Hematopoietic multipotent progenitor cell treated with erythropoietin and hydrocortisone succinate and interleukin-3 and kit ligand, for 17 days (in vitro differentiated cells): ENCODE measurements around the gene NDOR1.

Experiments used
- DNase-seq: peaks from one replicate; pipeline ENCODE4 v3.0.0-alpha.2; 2015; ENCODE audit warnings: low spot score

The NDOR1 gene

GRCh38 chr9:137220317-137221094 lies 15.0 kb downstream of the NDOR1 start:
- DNase-seq, result no peak

- no peak for DNase-seq
Measured at GRCh38 chr9:137221095-137221505, 15.6 kb downstream of the NDOR1 start.

GRCh38 chr9:137221506-137222111 lies 16.1 kb downstream of the NDOR1 start:
- no peak for DNase-seq

GRCh38 chr9:137222190-137223077 lies 16.9 kb downstream of the NDOR1 start, which contains the start of gene RNF208:
Gene RNF208, minus strand, starts transcription at chr9:137222240. Its CDS starts 1,028 bp downstream, at chr9:137221212.
- no peak for DNase-seq

- peak; percentile 98 for DNase-seq
Measured at GRCh38 chr9:137223078-137223970, 17.8 kb downstream of the NDOR1 start.

GRCh38 chr9:137224830-137225694 lies 19.6 kb downstream of the NDOR1 start, which contains the start of gene CYSRT1:
Gene CYSRT1, plus strand, starts transcription at chr9:137225174. Its CDS starts 448 bp downstream, at chr9:137225622.
- DNase-seq, result no peak

GRCh38 chr9:137225699-137226331 lies 20.3 kb downstream of the NDOR1 start:
- DNase-seq, result no peak

GRCh38 chr9:137226338-137227053 lies 21.0 kb downstream of the NDOR1 start:
- DNase-seq, result no peak

- DNase-seq, result peak; percentile 87
Measured at GRCh38 chr9:137227054-137227852, 21.8 kb downstream of the NDOR1 start, which contains the start of gene RNF224. Gene RNF224, plus strand, starts transcription at chr9:137227502. Its CDS starts 834 bp downstream, at chr9:137228336.

- DNase-seq, result no peak
Measured at GRCh38 chr9:137227853-137228505, 22.5 kb downstream of the NDOR1 start.

GRCh38 chr9:137228506-137228967 lies 23.0 kb downstream of the NDOR1 start:
- no peak for DNase-seq

- DNase-seq, result no peak
Measured at GRCh38 chr9:137228968-137229896, 23.7 kb downstream of the NDOR1 start.

- DNase-seq, result no peak
Measured at GRCh38 chr9:137229903-137230704, 24.6 kb downstream of the NDOR1 start.

- no peak for DNase-seq
Measured at GRCh38 chr9:137230705-137231371, 25.3 kb downstream of the NDOR1 start, which contains the start of gene SLC34A3. Gene SLC34A3, plus strand, starts transcription at chr9:137230901. Its CDS starts 802 bp downstream, at chr9:137231703.
